BJ (cell line): ENCODE data around the gene GRM8. TPM values are rescaled to one million over a fixed set of nuclear protein-coding genes. Genes with fewer than 3 reads are reported as not detected.

ENCODE experiments used
- CTCF ChIA-PET: fragments of 350-600 bp; formaldehyde crosslinking; extraction: SDS; loops from one replicate; lab custom pipeline; 2021; ENCODE audit warnings: antibody characterized with exemption, inconsistent platforms; lab: Yijun Ruan, JAX
- POLR2A ChIA-PET: fragments of 300-600 bp; sonication (Branson Sonifier 250); formaldehyde crosslinking; extraction: SDS; loops from one replicate; lab custom pipeline; 2021; ENCODE audit warnings: antibody characterized with exemption; lab: Charles Lee
- DNase-seq: peaks from one replicate; pipeline ENCODE4 v3.0.0-alpha.2; 2011; ENCODE audit warnings: low read depth
- H3K27me3 ChIP-seq: 2 replicates; pipeline ENCODE4 v1.6.0; 2011; ENCODE audit warnings: low read length; ENCODE audit not compliant: control insufficient read depth, insufficient read depth
- H3K36me3 ChIP-seq: 2 replicates; pipeline ENCODE4 v1.5.1; 2011; ENCODE audit warnings: low read length; ENCODE audit not compliant: control insufficient read depth, insufficient read depth
- H3K4me3 ChIP-seq: 2 replicates; pipeline ENCODE4 v1.5.1; 2011; ENCODE audit warnings: low read depth, mild to moderate bottlenecking, control low read depth, low read length
- CTCF ChIP-seq: IDR thresholded peaks from 2 replicates; pipeline ENCODE4 v1.5.1; 2011; ENCODE audit warnings: low read depth, mild to moderate bottlenecking, control low read depth, inconsistent platforms, low read length, moderate library complexity; ENCODE audit not compliant: insufficient read depth
- polyA plus RNA-seq: library from polyadenylated mRNA; depleted of rRNA; stranded (reverse); fragments of >200 nt; gene quantifications from 2 replicates; pipeline ENCODE4 v1.2.3, GENCODE V29; 2011

Gene GRM8
- polyA plus RNA-seq, 1 experiment = not detected

GRCh38 chr7:126411821-126412383 is 840.8 kb downstream of the GRM8 start:
- Histone ChIP-seq H3K4me3 (no peak overlapping the region), H3K27me3 (no peaks in the 10 kb centered on the region), H3K36me3 (no peaks in the 10 kb centered on the region)
- CTCF ChIA-PET = interaction anchor here (0.5 kb wide), 1 partner anchor 11 kb away, joined by 3 read pairs; no protein-coding TSS in a partner anchor
- DNase-seq = no peak
- POLR2A ChIA-PET = no interaction called here
- no peak for TF ChIP-seq CTCF

- CTCF ChIA-PET = interaction anchor here (0.5 kb wide), 1 partner anchor 12 kb away, joined by 3 read pairs; no protein-coding TSS in a partner anchor
- H3K4me3 ChIP-seq = no peak overlapping the region
- POLR2A ChIA-PET = no interaction called here
- H3K36me3 ChIP-seq = no peaks in the 10 kb centered on the region
- no peaks in the 10 kb centered on the region for H3K27me3 ChIP-seq
- TF ChIP-seq CTCF = no peak
- no peak for DNase-seq
Observed at GRCh38 chr7:126411032-126411820, 841.5 kb downstream of the GRM8 start.

GRCh38 chr7:126403040-126403439 is 849.7 kb downstream of the GRM8 start:
- Histone ChIP-seq H3K4me3 (no peak overlapping the region), H3K36me3 (no peaks in the 10 kb centered on the region), H3K27me3 (no peaks in the 10 kb centered on the region)
- TF ChIP-seq CTCF = no peak
- ChIA-PET POLR2A (no interaction called here), CTCF (no interaction called here)
- DNase-seq = no peak

- CTCF ChIA-PET = no interaction called here
- no peak for DNase-seq
- TF ChIP-seq CTCF = no peak
- Histone ChIP-seq H3K36me3 (no peaks in the 10 kb centered on the region), H3K4me3 (no peak overlapping the region), H3K27me3 (no peaks in the 10 kb centered on the region)
- POLR2A ChIA-PET = no interaction called here
Observed at GRCh38 chr7:126401918-126402317, 850.8 kb downstream of the GRM8 start.

- no peak for DNase-seq
- ChIA-PET POLR2A (no interaction called here), CTCF (no interaction called here)
- Histone ChIP-seq H3K4me3 (no peak overlapping the region), H3K27me3 (no peaks in the 10 kb centered on the region), H3K36me3 (no peaks in the 10 kb centered on the region)
- no peak for TF ChIP-seq CTCF
Observed at GRCh38 chr7:126398851-126399529, 853.8 kb downstream of the GRM8 start.
